H9 (cell line): ENCODE results near the gene NPDC1. TPM values are rescaled to one million over a fixed set of nuclear protein-coding genes. Genes with fewer than 3 reads are reported as not detected.

Source experiments
- DNase-seq: peaks from one replicate; pipeline ENCODE4 v3.0.0-alpha.2; 2017
- H2AFZ ChIP-seq: one replicate; pipeline ENCODE4 v1.6.1; 2013; ENCODE audit warnings: mild to moderate bottlenecking, low read length, control low read depth, moderate library complexity
- H2AK5ac ChIP-seq: 2 replicates; pipeline ENCODE4 v1.6.1; 2013; ENCODE audit warnings: low read length, control low read depth, mixed read lengths; ENCODE audit not compliant: insufficient read length
- H2BK120ac ChIP-seq: one replicate; pipeline ENCODE4 v1.6.1; 2013; ENCODE audit warnings: low read depth, mild to moderate bottlenecking, low read length, control low read depth, inconsistent platforms; ENCODE audit not compliant: poor library complexity, severe bottlenecking
- H2BK12ac ChIP-seq: 2 replicates; pipeline ENCODE4 v1.6.1; 2013; ENCODE audit warnings: low read length, control low read depth, mixed read lengths, low read depth; ENCODE audit not compliant: insufficient read length
- H2BK15ac ChIP-seq: 2 replicates; pipeline ENCODE4 v1.6.1; 2013; ENCODE audit warnings: low read depth, low read length, control low read depth
- H2BK20ac ChIP-seq: one replicate; pipeline ENCODE4 v1.6.1; 2013; ENCODE audit warnings: low read depth, mild to moderate bottlenecking, low read length, control low read depth, inconsistent platforms; ENCODE audit not compliant: poor library complexity, severe bottlenecking
- H2BK5ac ChIP-seq: 2 replicates; pipeline ENCODE4 v1.6.1; 2013; ENCODE audit warnings: low read length, control low read depth, mixed read lengths; ENCODE audit not compliant: insufficient read length
- H3K14ac ChIP-seq: 2 replicates; pipeline ENCODE4 v1.6.1; 2013; ENCODE audit warnings: low read length, control low read depth; ENCODE audit not compliant: insufficient read depth
- H3K18ac ChIP-seq: 2 replicates; pipeline ENCODE4 v1.6.1; 2013; ENCODE audit warnings: low read depth, mild to moderate bottlenecking, mixed read lengths, low read length, control low read depth; ENCODE audit not compliant: insufficient read length
- H3K23ac ChIP-seq: 2 replicates; pipeline ENCODE4 v1.6.1; 2013; ENCODE audit warnings: low read length, control low read depth, mixed read lengths, low read depth; ENCODE audit not compliant: insufficient read length
- H3K23me2 ChIP-seq: 2 replicates; pipeline ENCODE4 v1.6.1; 2013; ENCODE audit warnings: low read depth, mild to moderate bottlenecking, mixed read lengths, low read length, control low read depth; ENCODE audit not compliant: insufficient read length, poor library complexity, severe bottlenecking
- H3K27ac ChIP-seq: 2 replicates; pipeline ENCODE4 v1.5.1; 2013; ENCODE audit warnings: low read length, control low read depth, mixed read lengths, low read depth; ENCODE audit not compliant: insufficient read length
- H3K27me3 ChIP-seq: 2 replicates; pipeline ENCODE4 v1.6.1; 2013; ENCODE audit warnings: low read length, control low read depth, inconsistent platforms; ENCODE audit not compliant: insufficient read depth
- H3K4ac ChIP-seq: 2 replicates; pipeline ENCODE4 v1.6.1; 2013; ENCODE audit warnings: low read depth, mild to moderate bottlenecking, control low read depth, inconsistent platforms, low read length, moderate library complexity
- H3K4me1 ChIP-seq: 2 replicates; pipeline ENCODE4 v1.6.1; 2013; ENCODE audit warnings: low read length, control low read depth, inconsistent platforms; ENCODE audit not compliant: insufficient read depth
- H3K4me2 ChIP-seq: 2 replicates; pipeline ENCODE4 v1.6.1; 2013; ENCODE audit warnings: low read length, control low read depth, mixed read lengths; ENCODE audit not compliant: insufficient read length, insufficient read depth
- H3K56ac ChIP-seq: 2 replicates; pipeline ENCODE4 v1.6.1; 2013; ENCODE audit warnings: low read depth, mild to moderate bottlenecking, mixed read lengths, low read length, control low read depth; ENCODE audit not compliant: insufficient read length
- H3K79me1 ChIP-seq: 2 replicates; pipeline ENCODE4 v1.6.1; 2013; ENCODE audit warnings: low read depth, mild to moderate bottlenecking, moderate library complexity, low read length, control low read depth, inconsistent platforms; ENCODE audit not compliant: insufficient read depth, poor library complexity, severe bottlenecking
- H3K79me2 ChIP-seq: 2 replicates; pipeline ENCODE4 v1.6.1; 2013; ENCODE audit warnings: low read length, control low read depth, inconsistent platforms; ENCODE audit not compliant: insufficient read depth
- H3K9ac ChIP-seq: 2 replicates; pipeline ENCODE4 v1.6.1; 2013; ENCODE audit warnings: low read length, control low read depth, mixed read lengths; ENCODE audit not compliant: insufficient read length; ENCODE audit errors: extremely low read depth
- H3K9me3 ChIP-seq: one replicate; pipeline ENCODE4 v1.6.1; 2013; ENCODE audit warnings: low read depth, low read length, inconsistent platforms; ENCODE audit not compliant: control insufficient read depth
- H3T11ph ChIP-seq: one replicate; pipeline ENCODE4 v1.6.1; 2013; ENCODE audit warnings: mild to moderate bottlenecking, low read length, control low read depth, inconsistent platforms
- H4K20me1 ChIP-seq: one replicate; pipeline ENCODE4 v1.6.1; 2013; ENCODE audit not compliant: control insufficient read depth, insufficient read length, insufficient read depth
- H4K5ac ChIP-seq: 2 replicates; pipeline ENCODE4 v1.6.1; 2013; ENCODE audit warnings: low read depth, mild to moderate bottlenecking, mixed read lengths, low read length, control low read depth; ENCODE audit not compliant: insufficient read length
- H4K8ac ChIP-seq: replicated peaks from 2 replicates; pipeline ENCODE4 v1.6.1; 2013; ENCODE audit warnings: low read length, control low read depth, mixed read lengths, low read depth; ENCODE audit not compliant: insufficient read length
- H4K91ac ChIP-seq: 2 replicates; pipeline ENCODE4 v1.6.1; 2013; ENCODE audit warnings: low read depth, mild to moderate bottlenecking, moderate library complexity, mixed read lengths, low read length, control low read depth; ENCODE audit not compliant: insufficient read length
- H3K27ac Mint-ChIP-seq, 3 experiments: 2 replicates in 2 of 3; 3 replicates in 1 of 3; pipeline ENCODE4 v1.8.0; 2020 to 2021; ENCODE audit warnings: mixed read lengths in 3 of 3, mild to moderate bottlenecking in 1 of 3, moderate library complexity in 1 of 3
- H3K27me3 Mint-ChIP-seq: 2 replicates; pipeline ENCODE4 v1.8.0; 2021; ENCODE audit warnings: low read depth, mild to moderate bottlenecking, moderate library complexity, mixed read lengths
- H3K36me3 Mint-ChIP-seq, 3 experiments: 2 replicates in 2 of 3; 3 replicates in 1 of 3; pipeline ENCODE4 v1.8.0; 2020 to 2021; ENCODE audit warnings: low read depth in 3 of 3, mixed read lengths in 3 of 3; ENCODE audit not compliant: insufficient read depth in 1 of 3
- H3K4me1 Mint-ChIP-seq, 2 experiments: 2 replicates each; pipeline ENCODE4 v1.8.0; 2020; ENCODE audit warnings: mixed read lengths in 2 of 2
- H3K4me3 Mint-ChIP-seq, 2 experiments: 2 replicates in 1 of 2; 3 replicates in 1 of 2; pipeline ENCODE4 v1.8.0; 2020 to 2021; ENCODE audit warnings: mild to moderate bottlenecking in 2 of 2, mixed read lengths in 2 of 2, moderate library complexity in 1 of 2
- H3K9me3 Mint-ChIP-seq, 2 experiments: 2 replicates in 1 of 2; 3 replicates in 1 of 2; pipeline ENCODE4 v1.8.0; 2020; ENCODE audit warnings: mild to moderate bottlenecking in 2 of 2, mixed read lengths in 2 of 2, moderate library complexity in 1 of 2
- CTCF ChIP-seq: fragments of 200-600 bp; sonication (generic); conservative IDR thresholded peaks from 3 replicates; pipeline ENCODE4 v1.8.0; 2021; ENCODE audit warnings: antibody characterized with exemption, mild to moderate bottlenecking
- WGBS: extraction: QIAGEN DNeasy Blood & Tissue Kit; methylation state at CpG from one replicate; pipeline ENCODE4 v1.1.7; 2013; ENCODE audit warnings: missing lambda C conversion rate, low lambda C conversion rate, mixed read lengths; ENCODE audit not compliant: insufficient read length; ENCODE audit errors: extremely low coverage; 5-methylcytosine and 5-hydroxymethylcytosine counted together
- total RNA-seq: library from RNA; stranded (reverse); gene quantifications from 2 replicates; pipeline ENCODE4 v1.2.1, GENCODE V29; 2021

NPDC1 gene
- total RNA-seq, 1 experiment from 2014 or later: 57.6 TPM

DNA sequence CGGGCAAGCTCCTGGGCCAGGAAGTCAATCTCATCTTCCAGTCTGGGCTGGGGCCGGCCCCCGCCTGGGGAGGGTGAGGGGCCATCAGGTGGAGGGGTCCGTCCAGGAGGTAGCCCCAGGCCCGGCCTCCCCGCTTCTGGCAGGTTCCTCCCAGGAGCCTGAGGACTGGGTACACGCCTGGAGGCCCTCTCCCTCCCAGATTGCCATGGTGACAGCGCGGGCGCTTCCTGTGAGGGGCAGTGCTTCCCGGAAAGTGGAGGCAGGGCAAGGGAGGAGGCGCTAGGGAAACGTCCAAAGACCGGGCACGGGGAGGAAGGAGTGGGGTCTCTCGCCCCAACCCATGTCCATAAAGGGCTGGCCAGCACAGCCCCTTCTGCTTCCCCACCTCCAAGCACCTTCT, 4.9 kb downstream of the NPDC1 start:
- no peak overlapping the region for H4K91ac ChIP-seq
- H2BK5ac ChIP-seq: no peak overlapping the region
- peaks cover 5 to 6% of the 10 kb centered on the region in 2 experiments for H3K4me1 Mint-ChIP-seq
- H3K23ac ChIP-seq: no peak overlapping the region
- DNase-seq: no peak
- H3K4ac ChIP-seq: no peak overlapping the region
- H3T11ph ChIP-seq: no peak overlapping the region
- H3K27ac Mint-ChIP-seq: no peak overlapping the region
- no peak overlapping the region for H3K9ac ChIP-seq
- no peak overlapping the region for H3K4me2 ChIP-seq
- H3K9me3 ChIP-seq: no peaks in the 10 kb centered on the region
- H3K27me3 ChIP-seq: no peaks in the 10 kb centered on the region; the same call in 1 of the 2 replicates
- H2BK15ac ChIP-seq: no peak overlapping the region
- H3K56ac ChIP-seq: no peak overlapping the region
- H3K4me3 Mint-ChIP-seq: no peak overlapping the region
- H4K20me1 ChIP-seq: no peaks in the 10 kb centered on the region
- H2BK120ac ChIP-seq: no peak overlapping the region
- H2AFZ ChIP-seq: no peak overlapping the region
- peaks cover 0 to 14% (median 5%) of the 10 kb centered on the region in 3 experiments; a peak in 5 of 7 replicates for H3K36me3 Mint-ChIP-seq
- H3K27ac ChIP-seq: no peak overlapping the region
- no peak overlapping the region for H4K8ac ChIP-seq
- no peak overlapping the region for H3K14ac ChIP-seq
- H3K18ac ChIP-seq: no peak overlapping the region
- WGBS: no CpG with 5 or more reads among the region's 16 CpGs
- H3K4me1 ChIP-seq: no peaks in the 10 kb centered on the region
- no peaks in the 10 kb centered on the region for H3K9me3 Mint-ChIP-seq
- TF ChIP-seq CTCF: no peak
- H2BK12ac ChIP-seq: no peak overlapping the region
- H3K27me3 Mint-ChIP-seq: peaks cover 10% of the 10 kb centered on the region
- no peak overlapping the region for H2BK20ac ChIP-seq
- peaks cover 7% of the 10 kb centered on the region for H3K23me2 ChIP-seq
- no peaks in the 10 kb centered on the region for H3K79me1 ChIP-seq
- no peak overlapping the region for H2AK5ac ChIP-seq
- peaks cover 2% of the 10 kb centered on the region; the same call in 1 of the 2 replicates for H3K79me2 ChIP-seq
- H4K5ac ChIP-seq: no peak overlapping the region
